Natural killer cell treated with Interleukin-12 subunit alpha and Interleukin-12 subunit beta and Interleukin-15 and Interleukin-18, amount 100 ng/mL, for 72 hours (primary cell): Measurements from ENCODE around the gene PIBF1. TPM values are rescaled to one million over a fixed set of nuclear protein-coding genes. Genes with fewer than 3 reads are reported as not detected.
"Not testable (repeated sequence)": the region's sequence is repeated elsewhere in the genome, so short reads cannot be mapped to it uniquely, and the experiment has no call there.

Source experiments
- ATAC-seq, 2 donors: fragments of 150-1000 bp; cut with Tn5 transposase in 1 of 2; sonication (Bioruptor Pico), chemical (Tn5 transposase) in 1 of 2; 2 replicates each; pipeline ENCODE4 v1.10.0; 2021
- DNase-seq: peaks from one replicate; pipeline ENCODE4 v3.0.0; 2022; ENCODE audit warnings: low spot score
- H3K27ac Mint-ChIP-seq, 2 donors: 1 replicate in 1 of 2; 2 replicates in 1 of 2; pipeline ENCODE4 v1.8.0; 2022; ENCODE audit warnings: mixed read lengths in 2 of 2, mild to moderate bottlenecking in 1 of 2, moderate library complexity in 1 of 2
- H3K27me3 Mint-ChIP-seq, 2 donors: 1 replicate in 1 of 2; 2 replicates in 1 of 2; pipeline ENCODE4 v1.8.0; 2022; ENCODE audit warnings: mixed read lengths in 2 of 2
- H3K36me3 Mint-ChIP-seq: one replicate; pipeline ENCODE4 v1.8.0; 2022; ENCODE audit warnings: mixed read lengths
- H3K4me1 Mint-ChIP-seq, 2 donors: 1 replicate in 1 of 2; 2 replicates in 1 of 2; pipeline ENCODE4 v1.8.0; 2022; ENCODE audit warnings: low read depth in 2 of 2, mixed read lengths in 2 of 2, mild to moderate bottlenecking in 1 of 2
- H3K4me3 Mint-ChIP-seq: one replicate; pipeline ENCODE4 v1.8.0; 2022; ENCODE audit warnings: mixed read lengths
- H3K9me3 Mint-ChIP-seq: 2 replicates; pipeline ENCODE4 v1.8.0; 2022; ENCODE audit warnings: mixed read lengths
- total RNA-seq, 2 donors: library from RNA; stranded (reverse); gene quantifications; one replicate each; pipeline ENCODE4 v1.2.3, GENCODE V29; 2022

PIBF1 gene
- total RNA-seq, 2 donors from 2014 or later = 15.2 to 46.3 TPM

- H3K27me3 Mint-ChIP-seq, H3K4me1 Mint-ChIP-seq, H3K27ac Mint-ChIP-seq, DNase-seq, H3K4me3 Mint-ChIP-seq, ATAC-seq, H3K9me3 Mint-ChIP-seq: not testable (repeated sequence)
- peaks cover 22% of the 10 kb centered on the region for H3K36me3 Mint-ChIP-seq
These were observed 63.2 kb downstream of the PIBF1 start for GRCh38 chr13:72845148-72845547.

- DNase-seq (no peak), ATAC-seq (no peak)
- H3K27me3 Mint-ChIP-seq = no peaks in the 10 kb centered on the region
These were observed 67.6 kb downstream of the PIBF1 start for GRCh38 chr13:72849571-72849970.

GRCh38 chr13:72850959-72851677 lies 69.2 kb downstream of the PIBF1 start:
- no peak for DNase-seq
- H3K27me3 Mint-ChIP-seq = no peaks in the 10 kb centered on the region
- peaks cover 0 to 10% of the 10 kb centered on the region in 2 donors for H3K4me1 Mint-ChIP-seq
- H3K9me3 Mint-ChIP-seq = no peaks in the 10 kb centered on the region
- no peak overlapping the region for H3K27ac Mint-ChIP-seq
- H3K4me3 Mint-ChIP-seq = no peak overlapping the region
- ATAC-seq = peak in 1 of 2 donors; percentile 13
- H3K36me3 Mint-ChIP-seq = peaks cover 17% of the 10 kb centered on the region

More at GRCh38 chr13:72849571-72849970, 67.6 kb downstream of the PIBF1 start:
- Mint-ChIP-seq H3K9me3 (no peaks in the 10 kb centered on the region), H3K4me3 (no peak overlapping the region), H3K27ac (no peak overlapping the region), H3K4me1 (peaks cover 0 to 10% of the 10 kb centered on the region in 2 donors), H3K36me3 (peaks cover 30% of the 10 kb centered on the region)

- no peaks in the 10 kb centered on the region for H3K27me3 Mint-ChIP-seq
- H3K4me3 Mint-ChIP-seq = no peak overlapping the region
- peaks cover 0 to 7% of the 10 kb centered on the region in 2 donors for H3K4me1 Mint-ChIP-seq
- H3K36me3 Mint-ChIP-seq = peaks cover 12% of the 10 kb centered on the region
- H3K27ac Mint-ChIP-seq = no peak overlapping the region
- no peaks in the 10 kb centered on the region for H3K9me3 Mint-ChIP-seq
- peak in 1 of 2 donors; percentile 9 for ATAC-seq
- no peak for DNase-seq
These were observed 69.7 kb downstream of the PIBF1 start for GRCh38 chr13:72851678-72852014.

GRCh38 chr13:72852207-72852606 lies 70.3 kb downstream of the PIBF1 start:
- Mint-ChIP-seq H3K36me3 (peaks cover 12% of the 10 kb centered on the region), H3K4me3 (no peak overlapping the region), H3K27me3 (no peaks in the 10 kb centered on the region), H3K4me1 (peaks cover 0 to 7% of the 10 kb centered on the region in 2 donors), H3K27ac (no peak overlapping the region), H3K9me3 (no peaks in the 10 kb centered on the region)
- no peak for ATAC-seq
- no peak for DNase-seq

- peaks cover 0 to 7% of the 10 kb centered on the region in 2 donors for H3K4me1 Mint-ChIP-seq
- no peak overlapping the region for H3K27ac Mint-ChIP-seq
- H3K4me3 Mint-ChIP-seq = no peak overlapping the region
- no peaks in the 10 kb centered on the region for H3K27me3 Mint-ChIP-seq
- DNase-seq = no peak
- H3K9me3 Mint-ChIP-seq = no peaks in the 10 kb centered on the region
- peaks cover 10% of the 10 kb centered on the region for H3K36me3 Mint-ChIP-seq
- ATAC-seq = no peak
These were observed 71.1 kb downstream of the PIBF1 start for GRCh38 chr13:72853000-72853399.

- peak; percentile 69 to 85 for ATAC-seq
- DNase-seq = no peak
- Mint-ChIP-seq H3K4me3 (peak overlapping the region; percentile 57), H3K9me3 (no peaks in the 10 kb centered on the region), H3K27ac (peak overlapping the region; percentile 77 to 79), H3K4me1 (peaks cover 13 to 21% of the 10 kb centered on the region in 2 donors), H3K36me3 (no peaks in the 10 kb centered on the region), H3K27me3 (no peaks in the 10 kb centered on the region)
These were observed 82.4 kb downstream of the PIBF1 start for GRCh38 chr13:72864142-72865011.

GRCh38 chr13:72868229-72868628 lies 86.3 kb downstream of the PIBF1 start:
- H3K27ac Mint-ChIP-seq = no peak overlapping the region
- no peak overlapping the region for H3K4me3 Mint-ChIP-seq
- no peaks in the 10 kb centered on the region for H3K36me3 Mint-ChIP-seq
- no peaks in the 10 kb centered on the region for H3K9me3 Mint-ChIP-seq
- ATAC-seq = no peak
- H3K27me3 Mint-ChIP-seq = no peaks in the 10 kb centered on the region
- no peak for DNase-seq
- peaks cover 13% of the 10 kb centered on the region in 2 donors for H3K4me1 Mint-ChIP-seq

- ATAC-seq = no peak
- H3K27me3 Mint-ChIP-seq = no peaks in the 10 kb centered on the region
- H3K27ac Mint-ChIP-seq = no peak overlapping the region
- peaks cover 19 to 22% of the 10 kb centered on the region in 2 donors for H3K4me1 Mint-ChIP-seq
- no peak overlapping the region for H3K4me3 Mint-ChIP-seq
- H3K36me3 Mint-ChIP-seq = peaks cover 5% of the 10 kb centered on the region
- no peak for DNase-seq
- H3K9me3 Mint-ChIP-seq = no peaks in the 10 kb centered on the region
These were observed 93.3 kb downstream of the PIBF1 start for GRCh38 chr13:72875233-72875632.

GRCh38 chr13:72884101-72884500 lies 102.2 kb downstream of the PIBF1 start:
- Mint-ChIP-seq H3K4me1 (peaks cover 0 to 2% of the 10 kb centered on the region in 2 donors), H3K4me3 (no peak overlapping the region), H3K36me3 (peaks cover 13% of the 10 kb centered on the region), H3K27ac (no peak overlapping the region), H3K27me3 (no peaks in the 10 kb centered on the region), H3K9me3 (no peaks in the 10 kb centered on the region)
- ATAC-seq (no peak), DNase-seq (no peak)

GRCh38 chr13:72886272-72887067 lies 104.5 kb downstream of the PIBF1 start:
- no peak for DNase-seq
- Mint-ChIP-seq H3K9me3 (no peaks in the 10 kb centered on the region), H3K27ac (no peak overlapping the region), H3K27me3 (no peaks in the 10 kb centered on the region), H3K36me3 (peaks cover 13% of the 10 kb centered on the region), H3K4me1 (peaks cover 0 to 2% of the 10 kb centered on the region in 2 donors), H3K4me3 (no peak overlapping the region)
- ATAC-seq = no peak

GRCh38 chr13:72889495-72889894 lies 107.6 kb downstream of the PIBF1 start:
- no peak for DNase-seq
- Mint-ChIP-seq H3K4me3 (no peak overlapping the region), H3K36me3 (no peaks in the 10 kb centered on the region), H3K9me3 (no peaks in the 10 kb centered on the region), H3K27me3 (no peaks in the 10 kb centered on the region), H3K4me1 (peaks cover 0 to 5% of the 10 kb centered on the region in 2 donors), H3K27ac (no peak overlapping the region)
- no peak for ATAC-seq

- H3K36me3 Mint-ChIP-seq = no peaks in the 10 kb centered on the region
- ATAC-seq (no peak), DNase-seq (no peak)
- H3K27ac Mint-ChIP-seq = no peak overlapping the region
- H3K4me1 Mint-ChIP-seq = peaks cover 0 to 5% of the 10 kb centered on the region in 2 donors
- no peak overlapping the region for H3K4me3 Mint-ChIP-seq
- no peaks in the 10 kb centered on the region for H3K27me3 Mint-ChIP-seq
- H3K9me3 Mint-ChIP-seq = no peaks in the 10 kb centered on the region
These were observed 108.6 kb downstream of the PIBF1 start for GRCh38 chr13:72890546-72890945.
